Stimulated activated CD4-positive, alpha-beta T cell treated with anti-CD3 and anti-CD28 coated beads, Interleukin-1b, Interleukin-23, amount 100 ng/mL, for 4 hours (primary cell): Measurements from ENCODE around the gene DYSF.
A peak's percentile ranks its signal among the peaks of the same experiment; 100 is the strongest.

Experiments used
- DNase-seq, 2 donors: peaks; one replicate each; pipeline ENCODE4 v3.0.0-alpha.2; 2020; ENCODE audit warnings: low read depth in 2 of 2

DYSF gene

GRCh38 chr2:71502941-71503738 is 49.8 kb downstream of the DYSF start:
- DNase-seq = no peak

GRCh38 chr2:71503837-71504236 is 50.5 kb downstream of the DYSF start:
- no peak for DNase-seq

GRCh38 chr2:71504611-71505010 is 51.2 kb downstream of the DYSF start:
- no peak for DNase-seq

- DNase-seq = no peak
Observed at GRCh38 chr2:71505086-71505769, 51.9 kb downstream of the DYSF start.

- DNase-seq = no peak
Observed at GRCh38 chr2:71505770-71506140, 52.4 kb downstream of the DYSF start.

- DNase-seq = no peak
Observed at GRCh38 chr2:71506222-71507153, 53.1 kb downstream of the DYSF start.

- no peak for DNase-seq
Observed at GRCh38 chr2:71507476-71507875, 54.1 kb downstream of the DYSF start.

- peak; percentile 56 to 61 for DNase-seq
Observed at GRCh38 chr2:71510196-71510807, 56.9 kb downstream of the DYSF start.

GRCh38 chr2:71510938-71511337 is 57.6 kb downstream of the DYSF start:
- no peak for DNase-seq

- DNase-seq = no peak
Observed at GRCh38 chr2:71511776-71512175, 58.4 kb downstream of the DYSF start.

- DNase-seq = no peak
Observed at GRCh38 chr2:71512386-71512785, 59.0 kb downstream of the DYSF start.

GRCh38 chr2:71513096-71513495 is 59.7 kb downstream of the DYSF start:
- DNase-seq = no peak

GRCh38 chr2:71513721-71514120 is 60.4 kb downstream of the DYSF start:
- DNase-seq = no peak

- no peak for DNase-seq
Observed at GRCh38 chr2:71516253-71516888, 63.0 kb downstream of the DYSF start.

- no peak for DNase-seq
Observed at GRCh38 chr2:71517851-71518250, 64.5 kb downstream of the DYSF start.

GRCh38 chr2:71521436-71521950 is 68.1 kb downstream of the DYSF start:
- no peak for DNase-seq

- no peak for DNase-seq
Observed at GRCh38 chr2:71524476-71524875, 71.1 kb downstream of the DYSF start.

GRCh38 chr2:71526141-71526540 is 72.8 kb downstream of the DYSF start:
- no peak for DNase-seq

- DNase-seq = no peak
Observed at GRCh38 chr2:71526975-71527374, 73.6 kb downstream of the DYSF start.

- no peak for DNase-seq
Observed at GRCh38 chr2:71528131-71528591, 74.8 kb downstream of the DYSF start.

- DNase-seq = no peak
Observed at GRCh38 chr2:71528749-71529148, 75.4 kb downstream of the DYSF start.
